ENCODE measurements around the gene METTL6.

Gene METTL6, protein sequence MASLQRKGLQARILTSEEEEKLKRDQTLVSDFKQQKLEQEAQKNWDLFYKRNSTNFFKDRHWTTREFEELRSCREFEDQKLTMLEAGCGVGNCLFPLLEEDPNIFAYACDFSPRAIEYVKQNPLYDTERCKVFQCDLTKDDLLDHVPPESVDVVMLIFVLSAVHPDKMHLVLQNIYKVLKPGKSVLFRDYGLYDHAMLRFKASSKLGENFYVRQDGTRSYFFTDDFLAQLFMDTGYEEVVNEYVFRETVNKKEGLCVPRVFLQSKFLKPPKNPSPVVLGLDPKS

DNA sequence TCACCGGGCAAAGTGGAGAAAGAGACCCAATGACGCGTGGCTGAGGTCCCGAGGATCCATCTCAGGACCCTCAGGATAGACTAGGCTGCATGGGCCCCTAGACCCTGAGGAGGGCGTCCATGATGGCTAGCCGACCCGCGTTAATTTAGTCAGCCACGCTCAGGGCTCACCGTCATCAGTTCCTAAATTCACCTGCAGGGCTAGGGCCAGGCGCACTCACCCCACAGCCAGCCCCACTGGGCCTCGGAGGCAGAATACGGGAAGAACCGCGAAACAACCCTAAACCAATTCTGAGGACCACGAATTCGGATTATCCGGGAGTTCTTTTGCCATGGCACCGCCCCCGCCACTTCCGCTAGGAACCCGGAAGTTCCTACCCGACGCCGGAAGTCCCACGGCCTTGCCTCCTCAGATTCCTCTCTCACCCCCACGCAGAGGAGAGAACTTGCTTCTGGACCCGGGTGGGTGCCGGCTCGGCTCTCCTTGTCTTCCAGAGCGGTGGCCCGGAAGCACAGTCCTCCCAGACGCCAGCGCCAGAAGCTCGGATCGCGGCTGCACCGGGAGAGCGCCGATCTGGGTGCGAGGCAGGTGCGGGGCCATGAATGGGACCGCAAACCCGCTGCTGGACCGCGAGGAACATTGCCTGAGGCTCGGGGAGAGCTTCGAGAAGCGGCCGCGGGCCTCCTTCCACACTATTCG lies at the start of gene METTL6, which contains the start of gene EAF1:
Gene METTL6 (minus strand): TSS at position 363 of the 699 bp plus-strand sequence. CDS start 1,033 bp downstream, outside the sequence.
Gene EAF1 (plus strand): TSS at position 417 of the 699 bp plus-strand sequence. CDS start 182 bp downstream, at position 599.
- TF ChIP-seq, protein P1, sequence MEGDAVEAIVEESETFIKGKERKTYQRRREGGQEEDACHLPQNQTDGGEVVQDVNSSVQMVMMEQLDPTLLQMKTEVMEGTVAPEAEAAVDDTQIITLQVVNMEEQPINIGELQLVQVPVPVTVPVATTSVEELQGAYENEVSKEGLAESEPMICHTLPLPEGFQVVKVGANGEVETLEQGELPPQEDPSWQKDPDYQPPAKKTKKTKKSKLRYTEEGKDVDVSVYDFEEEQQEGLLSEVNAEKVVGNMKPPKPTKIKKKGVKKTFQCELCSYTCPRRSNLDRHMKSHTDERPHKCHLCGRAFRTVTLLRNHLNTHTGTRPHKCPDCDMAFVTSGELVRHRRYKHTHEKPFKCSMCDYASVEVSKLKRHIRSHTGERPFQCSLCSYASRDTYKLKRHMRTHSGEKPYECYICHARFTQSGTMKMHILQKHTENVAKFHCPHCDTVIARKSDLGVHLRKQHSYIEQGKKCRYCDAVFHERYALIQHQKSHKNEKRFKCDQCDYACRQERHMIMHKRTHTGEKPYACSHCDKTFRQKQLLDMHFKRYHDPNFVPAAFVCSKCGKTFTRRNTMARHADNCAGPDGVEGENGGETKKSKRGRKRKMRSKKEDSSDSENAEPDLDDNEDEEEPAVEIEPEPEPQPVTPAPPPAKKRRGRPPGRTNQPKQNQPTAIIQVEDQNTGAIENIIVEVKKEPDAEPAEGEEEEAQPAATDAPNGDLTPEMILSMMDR (IDR thresholded peaks at IDR 0.05; ENCODE audit: borderline replicate concordance, control extremely low read depth, extremely low read depth, insufficient read depth, missing control alignments) = no peak
- in situ Hi-C loops (cut with MboI; ENCODE audit: low sequenced_read_pairs, unreplicated experiment) = no loop called here
- peak; percentile 92 for DNase-seq (ENCODE audit: low spot score)

DNA sequence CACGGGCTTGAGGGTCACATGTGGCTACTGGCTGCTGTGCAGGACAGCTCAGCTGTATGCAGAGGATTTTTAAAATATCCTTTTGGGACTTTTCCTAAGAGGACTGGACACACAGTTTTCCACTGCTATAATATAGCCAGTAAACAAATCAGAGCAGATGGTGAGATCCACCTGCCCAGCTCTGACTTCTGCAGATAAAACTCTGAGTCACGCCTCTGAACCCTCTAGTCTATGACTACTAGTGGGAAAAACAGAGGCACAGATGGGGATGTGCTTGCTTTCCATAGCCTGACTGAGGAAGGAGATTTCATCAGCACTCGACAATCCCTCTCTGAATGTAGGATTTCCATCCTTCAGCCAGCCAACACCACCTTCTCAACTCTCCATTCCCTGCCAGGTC lies 49.0 kb upstream of the METTL6 start:
- in situ Hi-C loops (cut with MboI; ENCODE audit: low sequenced_read_pairs, unreplicated experiment) = no loop called here
- TF ChIP-seq, protein P1 (IDR thresholded peaks at IDR 0.05; ENCODE audit: borderline replicate concordance, control extremely low read depth, extremely low read depth, insufficient read depth, missing control alignments) = no peak
- no peak for DNase-seq (ENCODE audit: low spot score)

DNA sequence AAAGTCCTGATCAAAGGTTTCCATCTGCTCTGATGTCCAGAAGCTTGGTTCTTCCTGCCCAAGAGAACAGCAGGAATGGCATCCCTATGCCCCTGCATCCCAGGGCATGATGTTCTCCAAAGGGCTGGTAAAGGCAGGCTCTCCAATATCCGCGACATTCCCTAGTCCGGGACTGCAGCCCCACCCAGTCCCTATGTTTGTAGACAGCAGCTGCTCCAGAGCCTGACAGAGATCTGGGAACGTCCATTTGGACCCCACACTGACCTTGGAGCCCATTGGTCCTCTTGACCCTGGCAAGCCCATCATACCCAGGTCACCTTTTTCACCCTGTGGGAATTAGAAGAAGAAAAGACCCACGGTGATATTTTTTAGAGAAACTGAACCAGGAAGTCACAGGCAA lies 47.8 kb upstream of the METTL6 start:
- in situ Hi-C loops (cut with MboI; ENCODE audit: low sequenced_read_pairs, unreplicated experiment) = no loop called here
- no peak for DNase-seq (ENCODE audit: low spot score)
- TF ChIP-seq, protein P1 (IDR thresholded peaks at IDR 0.05; ENCODE audit: borderline replicate concordance, control extremely low read depth, extremely low read depth, insufficient read depth, missing control alignments) = no peak

DNA sequence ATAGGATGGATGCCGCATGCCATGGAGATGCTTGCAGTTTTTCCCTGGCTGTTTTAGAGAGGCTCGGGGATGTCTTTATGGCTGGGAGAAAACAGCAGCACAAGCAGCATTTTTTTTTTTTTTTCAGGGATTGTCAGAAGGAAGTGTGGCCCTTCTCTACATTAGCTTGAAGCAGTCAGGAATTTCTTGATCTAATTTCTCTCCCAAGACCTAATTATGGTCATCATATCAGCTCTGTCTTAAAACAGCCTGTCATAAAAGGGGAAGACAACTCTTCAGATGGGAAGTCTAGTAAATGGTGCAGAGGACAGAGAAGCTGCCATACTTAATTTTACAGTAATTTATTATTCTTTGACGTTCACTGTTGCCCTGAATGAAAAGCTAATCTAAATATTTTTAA lies 44.5 kb upstream of the METTL6 start:
- TF ChIP-seq, protein P1 (IDR thresholded peaks at IDR 0.05; ENCODE audit: borderline replicate concordance, control extremely low read depth, extremely low read depth, insufficient read depth, missing control alignments) = no peak
- DNase-seq (ENCODE audit: low spot score) = no peak
- in situ Hi-C loops (cut with MboI; ENCODE audit: low sequenced_read_pairs, unreplicated experiment) = no loop called here

DNA sequence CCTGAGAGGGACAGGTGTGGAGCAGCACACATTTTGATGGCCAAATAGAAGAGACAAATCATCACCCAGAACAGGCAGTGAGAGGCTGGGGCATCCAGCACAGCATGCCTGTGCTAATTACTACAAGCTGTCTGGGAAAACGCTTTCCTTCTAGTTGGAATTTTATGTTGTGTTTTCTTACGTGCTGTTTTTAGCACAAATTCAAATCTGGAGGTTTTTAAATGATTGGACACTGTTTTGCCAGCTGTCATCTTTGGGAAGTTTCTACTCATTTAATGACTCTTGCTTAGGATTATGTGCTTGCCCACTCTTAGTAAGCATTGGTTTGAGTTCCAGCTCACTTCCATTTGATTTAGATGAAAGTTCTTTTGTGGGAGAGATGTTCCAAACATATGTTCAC lies 43.5 kb upstream of the METTL6 start:
- in situ Hi-C loops (cut with MboI; ENCODE audit: low sequenced_read_pairs, unreplicated experiment) = no loop called here
- TF ChIP-seq, protein P1 (IDR thresholded peaks at IDR 0.05; ENCODE audit: borderline replicate concordance, control extremely low read depth, extremely low read depth, insufficient read depth, missing control alignments) = no peak
- DNase-seq (ENCODE audit: low spot score) = no peak

DNA sequence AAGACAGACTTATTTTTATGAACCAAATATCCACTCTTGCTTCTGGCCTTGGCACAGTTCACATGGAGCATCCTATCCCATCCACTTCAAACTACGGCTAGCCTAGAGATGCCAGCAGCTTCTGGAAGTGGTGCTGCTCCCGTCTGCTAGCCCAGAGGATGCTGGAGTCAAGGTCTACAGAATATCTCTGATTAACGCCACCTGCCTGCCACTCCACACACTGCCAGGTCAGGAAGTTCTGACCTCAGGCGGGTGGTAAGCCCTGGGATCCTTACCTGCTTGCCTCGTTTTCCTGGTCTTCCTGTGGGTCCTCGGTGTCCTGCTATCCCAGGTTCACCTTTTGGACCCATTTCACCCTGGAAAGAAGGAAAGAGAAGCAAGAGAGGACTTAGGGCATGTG lies 42.9 kb upstream of the METTL6 start:
- in situ Hi-C loops (cut with MboI; ENCODE audit: low sequenced_read_pairs, unreplicated experiment) = no loop called here
- TF ChIP-seq, protein P1 (IDR thresholded peaks at IDR 0.05; ENCODE audit: borderline replicate concordance, control extremely low read depth, extremely low read depth, insufficient read depth, missing control alignments) = no peak
- no peak for DNase-seq (ENCODE audit: low spot score)
